Transverse colon (tissue), 4 donors: ENCODE data around the gene TDRKH. TPM values are rescaled to one million over a fixed set of nuclear protein-coding genes. Genes with fewer than 3 reads are reported as not detected.

Experiments used
- DNase-seq: peaks from one replicate; pipeline ENCODE4 v3.0.0-alpha.2; 2019
- H3K27ac ChIP-seq, 4 donors: fragments of 200-600 bp; sonication (generic); 2 replicates each; pipeline ENCODE4 v1.5.1; 2016 to 2018; ENCODE audit warnings: inconsistent platforms in 4 of 4
- H3K27me3 ChIP-seq: fragments of 200-600 bp; sonication (generic); 2 replicates; pipeline ENCODE4 v1.5.1; 2017; ENCODE audit warnings: inconsistent platforms
- H3K36me3 ChIP-seq, 4 donors: fragments of 200-600 bp; sonication (generic); 2 replicates each; pipeline ENCODE4 v1.5.1; 2017 to 2019; ENCODE audit warnings: inconsistent platforms in 4 of 4
- H3K4me1 ChIP-seq, 4 donors: fragments of 200-600 bp; sonication (generic); 2 replicates each; pipeline ENCODE4 v1.5.1; 2017 to 2020; ENCODE audit warnings: inconsistent platforms in 4 of 4
- H3K4me3 ChIP-seq, 4 donors: fragments of 200-600 bp; sonication (generic); 1 replicate in 1 of 4; 2 replicates in 3 of 4; pipeline versions ENCODE4 v1.5.1 to v1.6.1; 2017 to 2019; ENCODE audit warnings: inconsistent platforms in 4 of 4
- H3K9me3 ChIP-seq, 2 donors: fragments of 200-600 bp; sonication (generic); 2 replicates each; pipeline ENCODE4 v1.5.1; 2017 to 2019; ENCODE audit warnings: inconsistent platforms in 2 of 2
- CTCF ChIP-seq, 5 experiments: fragments of 200-600 bp in 3 of 5; fragments of 450-650 bp in 2 of 5; sonication (generic) in 3 of 5; IDR thresholded peaks; 1 replicate in 2 of 5; 2 replicates in 3 of 5; pipeline ENCODE4 v1.5.1; 2016 to 2017; ENCODE audit warnings: antibody characterized with exemption in 5 of 5, inconsistent platforms in 3 of 5, mild to moderate bottlenecking in 2 of 5, moderate library complexity in 1 of 5
- EP300 ChIP-seq: sonication (generic); formaldehyde crosslinking; IDR thresholded peaks from one replicate; pipeline ENCODE4 v1.6.1; 2017; ENCODE audit warnings: antibody characterized with exemption, low read depth
- POLR2A ChIP-seq: fragments of 450-650 bp; IDR thresholded peaks from one replicate; pipeline ENCODE4 v1.6.1; 2016; ENCODE audit warnings: antibody characterized with exemption, mild to moderate bottlenecking, moderate library complexity
- POLR2AphosphoS5 ChIP-seq, 3 donors: sonication (generic); formaldehyde crosslinking; IDR thresholded peaks; one replicate each; pipeline ENCODE4 v1.6.1; 2016; ENCODE audit warnings: antibody characterized with exemption in 3 of 3
- WGBS, 2 donors: methylation state at CpG; one replicate each; pipeline ENCODE4 v1.1.5; 2018; ENCODE audit warnings: low coverage in 1 of 2; 5-methylcytosine and 5-hydroxymethylcytosine counted together
- in situ Hi-C, 4 donors: fragments of 200-750 bp; cut with MboI; loops; one replicate each; pipeline versions ENCODE4 v1.15.0 to v1.15.1; 2017; ENCODE audit warnings: low sequenced_read_pairs in 3 of 4, low pct_ligation_motif_present in 1 of 4, low pct_unique_long_range_greater_than_20kb in 1 of 4
- intact Hi-C: fragments of 100-400 bp; cut with DNase I; formaldehyde crosslinking; loops from one replicate; pipeline ENCODE4 v1.15.1; 2023; ENCODE audit warnings: low total_unique reads
- total RNA-seq, 4 donors: library from RNA; depleted of rRNA; stranded (reverse); fragments of >200 nt; gene quantifications; one replicate each; pipeline ENCODE4 v1.1.0, GENCODE V29; 2016

Gene TDRKH
- total RNA-seq, 4 donors from 2014 or later = 0.80 to 5.4 (median 4.0) TPM

GRCh38 chr1:151733126-151733525 lies 57.2 kb downstream of the TDRKH start:
- Histone ChIP-seq H3K27ac (no peak overlapping the region), H3K27me3 (no peaks in the 10 kb centered on the region), H3K36me3 (no peaks in the 10 kb centered on the region), H3K9me3 (peaks cover 3 to 5% of the 10 kb centered on the region in 2 donors), H3K4me1 (peaks cover 0 to 28% (median 16%) of the 10 kb centered on the region in 4 donors), H3K4me3 (no peak overlapping the region)
- 60 to 76% methylated on average over 3 of the region's 3 CpGs for WGBS, 2 donors
- no peak for DNase-seq
- no peak for TF ChIP-seq EP300
- no peak for TF ChIP-seq POLR2AphosphoS5 (IDR thresholded peaks at IDR 0.05)
- no peak for TF ChIP-seq CTCF (IDR thresholded peaks at IDR 0.05)
- TF ChIP-seq POLR2A = no peak
- intact Hi-C loops = loop anchor here (5.0 kb wide), 2 partner anchors 41 to 141 kb away; no protein-coding TSS in a partner anchor
- in situ Hi-C loops = loop anchor here in 3 of 4 donors (5.0 to 25.0 kb wide), 4 partner anchors 138 to 296 kb away; no protein-coding TSS in a partner anchor

- Histone ChIP-seq H3K27me3 (no peaks in the 10 kb centered on the region), H3K9me3 (no peaks in the 10 kb centered on the region), H3K27ac (peak overlapping the region; percentile 54 to 76 (median 64)), H3K36me3 (no peaks in the 10 kb centered on the region), H3K4me3 (no peak overlapping the region), H3K4me1 (peaks cover 0 to 43% (median 29%) of the 10 kb centered on the region in 4 donors)
- 80% methylated on average over 4 of the region's 4 CpGs; no CpG with 5 or more reads in 1 of the 2 donors for WGBS, 2 donors
- in situ Hi-C loops = loop anchor here in 3 of 4 donors (5.0 to 25.0 kb wide), 4 partner anchors 135 to 293 kb away; no protein-coding TSS in a partner anchor
- intact Hi-C loops = loop anchor here (5.0 kb wide), 2 partner anchors 38 to 138 kb away; no protein-coding TSS in a partner anchor
- TF ChIP-seq POLR2AphosphoS5 (IDR thresholded peaks at IDR 0.05) (no peak), CTCF (IDR thresholded peaks at IDR 0.05) (no peak), POLR2A (no peak), EP300 (no peak)
- DNase-seq = no peak
These were observed 60.4 kb downstream of the TDRKH start for GRCh38 chr1:151729966-151730291.

GRCh38 chr1:151729157-151729965 lies 60.9 kb downstream of the TDRKH start:
- Histone ChIP-seq H3K4me3 (peak overlapping the region in 1 of 4 donors; percentile 27), H3K27ac (peak overlapping the region; percentile 54 to 76 (median 64)), H3K36me3 (no peaks in the 10 kb centered on the region), H3K9me3 (no peaks in the 10 kb centered on the region), H3K4me1 (peaks cover 0 to 45% (median 29%) of the 10 kb centered on the region in 4 donors), H3K27me3 (no peaks in the 10 kb centered on the region)
- TF ChIP-seq EP300 = no peak
- TF ChIP-seq CTCF (IDR thresholded peaks at IDR 0.05) = no peak
- no peak for TF ChIP-seq POLR2A
- no peak for TF ChIP-seq POLR2AphosphoS5 (IDR thresholded peaks at IDR 0.05)
- in situ Hi-C loops (loop anchor here in 2 of 4 donors (25.0 kb wide), 2 partner anchors 142 to 292 kb away; no protein-coding TSS in a partner anchor), intact Hi-C loops (no loop called here)
- no peak for DNase-seq
- 42 to 43% methylated on average over 1 to 10 of the region's 10 CpGs for WGBS, 2 donors
